Measurements from ENCODE around the gene NDUFA8.

The NDUFA8 gene

GRCh38 chr9:122131401-122132001 lies 28.1 kb downstream of the NDUFA8 start:
- H3K27me3 ChIP-seq (ENCODE audit: insufficient read depth, poor library complexity, severe bottlenecking), result no peaks in the 10 kb centered on the region
- no peak for TF ChIP-seq CTCF (IDR thresholded peaks at IDR 0.05; ENCODE audit: poor library complexity, severe bottlenecking)
- no peaks in the 10 kb centered on the region for H3K36me3 ChIP-seq (ENCODE audit: low read depth)
- ATAC-seq (ENCODE audit: low read depth) (no peak), DNase-seq (ENCODE audit: low spot score) (no peak)
- H3K4me3 ChIP-seq (ENCODE audit: severe bottlenecking), result no peak overlapping the region
- no peaks in the 10 kb centered on the region for H3K4me1 ChIP-seq (ENCODE audit: insufficient read depth, poor library complexity, severe bottlenecking)
- no peak overlapping the region for H3K27ac ChIP-seq (ENCODE audit: poor library complexity, severe bottlenecking)
- no peaks in the 10 kb centered on the region for H3K9me3 ChIP-seq (ENCODE audit: severe bottlenecking)

- H3K4me1 ChIP-seq (ENCODE audit: insufficient read depth, poor library complexity, severe bottlenecking), result peaks cover 6% of the 10 kb centered on the region
- ATAC-seq (ENCODE audit: low read depth) (no peak), DNase-seq (ENCODE audit: low spot score) (no peak)
- H3K27ac ChIP-seq (ENCODE audit: poor library complexity, severe bottlenecking), result no peak overlapping the region
- no peaks in the 10 kb centered on the region for H3K9me3 ChIP-seq (ENCODE audit: severe bottlenecking)
- no peaks in the 10 kb centered on the region for H3K27me3 ChIP-seq (ENCODE audit: insufficient read depth, poor library complexity, severe bottlenecking)
- H3K4me3 ChIP-seq (ENCODE audit: severe bottlenecking), result no peak overlapping the region
- no peaks in the 10 kb centered on the region for H3K36me3 ChIP-seq (ENCODE audit: low read depth)
- no peak for TF ChIP-seq CTCF (IDR thresholded peaks at IDR 0.05; ENCODE audit: poor library complexity, severe bottlenecking)
Observed at GRCh38 chr9:122130837-122131236, 28.7 kb downstream of the NDUFA8 start.

- DNase-seq (ENCODE audit: low spot score) (no peak), ATAC-seq (ENCODE audit: low read depth) (no peak)
- no peaks in the 10 kb centered on the region for H3K36me3 ChIP-seq (ENCODE audit: low read depth)
- H3K9me3 ChIP-seq (ENCODE audit: severe bottlenecking), result no peaks in the 10 kb centered on the region
- H3K27me3 ChIP-seq (ENCODE audit: insufficient read depth, poor library complexity, severe bottlenecking), result no peaks in the 10 kb centered on the region
- H3K4me1 ChIP-seq (ENCODE audit: insufficient read depth, poor library complexity, severe bottlenecking), result peaks cover 11% of the 10 kb centered on the region
- no peak overlapping the region for H3K4me3 ChIP-seq (ENCODE audit: severe bottlenecking)
- no peak for TF ChIP-seq CTCF (IDR thresholded peaks at IDR 0.05; ENCODE audit: poor library complexity, severe bottlenecking)
- no peak overlapping the region for H3K27ac ChIP-seq (ENCODE audit: poor library complexity, severe bottlenecking)
Observed at GRCh38 chr9:122129969-122130368, 29.6 kb downstream of the NDUFA8 start.

- TF ChIP-seq CTCF (IDR thresholded peaks at IDR 0.05; ENCODE audit: poor library complexity, severe bottlenecking), result no peak
- H3K4me3 ChIP-seq (ENCODE audit: severe bottlenecking), result no peak overlapping the region
- H3K9me3 ChIP-seq (ENCODE audit: severe bottlenecking), result no peaks in the 10 kb centered on the region
- no peaks in the 10 kb centered on the region for H3K36me3 ChIP-seq (ENCODE audit: low read depth)
- DNase-seq (ENCODE audit: low spot score) (no peak), ATAC-seq (ENCODE audit: low read depth) (no peak)
- peaks cover 11% of the 10 kb centered on the region for H3K4me1 ChIP-seq (ENCODE audit: insufficient read depth, poor library complexity, severe bottlenecking)
- H3K27me3 ChIP-seq (ENCODE audit: insufficient read depth, poor library complexity, severe bottlenecking), result no peaks in the 10 kb centered on the region
- H3K27ac ChIP-seq (ENCODE audit: poor library complexity, severe bottlenecking), result no peak overlapping the region
Observed at GRCh38 chr9:122128969-122129343, 30.6 kb downstream of the NDUFA8 start.
